Urinary bladder (tissue), 4 donors: Measurements from ENCODE around the gene SEC14L6. TPM values are rescaled to one million over a fixed set of nuclear protein-coding genes. Genes with fewer than 3 reads are reported as not detected.
A peak's percentile ranks its signal among the peaks of the same experiment; 100 is the strongest.
"Not testable (repeated sequence)": the region's sequence is repeated elsewhere in the genome, so short reads cannot be mapped to it uniquely, and the experiment has no call there.

Experiments
- DNase-seq: peaks from one replicate; pipeline ENCODE4 v3.0.0-alpha.2; 2015; ENCODE audit errors: extremely low spot score
- H3K27ac ChIP-seq: one replicate; pipeline ENCODE4 v1.5.1; 2013; ENCODE audit warnings: low read depth, mild to moderate bottlenecking, moderate library complexity
- H3K36me3 ChIP-seq: one replicate; pipeline ENCODE4 v1.6.1; 2013; ENCODE audit warnings: mild to moderate bottlenecking, moderate library complexity; ENCODE audit not compliant: insufficient read depth
- H3K4me1 ChIP-seq: one replicate; pipeline ENCODE4 v1.6.1; 2013; ENCODE audit warnings: mild to moderate bottlenecking, moderate library complexity; ENCODE audit not compliant: insufficient read depth
- H3K4me3 ChIP-seq: one replicate; pipeline ENCODE4 v1.5.1; 2013; ENCODE audit warnings: low read depth, low read length
- WGBS: extraction: QIAGEN DNeasy Blood & Tissue Kit; methylation state at CpG from one replicate; pipeline ENCODE4 v1.1.7; 2013; 5-methylcytosine and 5-hydroxymethylcytosine counted together
- polyA plus RNA-seq: library from polyadenylated mRNA; stranded (reverse); fragments of 200-250 nt; gene quantifications from one replicate; pipeline ENCODE4 v1.2.3, GENCODE V29; 2013
- total RNA-seq: library from RNA; depleted of rRNA; stranded (reverse); fragments of >200 nt; gene quantifications from one replicate; pipeline ENCODE4 v1.2.3, GENCODE V29; 2014
- donor health status: healthy with polysubstance abuse.
- donor health status: healthy.

SEC14L6 gene
- total and polyA plus RNA-seq, 2 donors, result 0.11 to 1.2 TPM

DNA sequence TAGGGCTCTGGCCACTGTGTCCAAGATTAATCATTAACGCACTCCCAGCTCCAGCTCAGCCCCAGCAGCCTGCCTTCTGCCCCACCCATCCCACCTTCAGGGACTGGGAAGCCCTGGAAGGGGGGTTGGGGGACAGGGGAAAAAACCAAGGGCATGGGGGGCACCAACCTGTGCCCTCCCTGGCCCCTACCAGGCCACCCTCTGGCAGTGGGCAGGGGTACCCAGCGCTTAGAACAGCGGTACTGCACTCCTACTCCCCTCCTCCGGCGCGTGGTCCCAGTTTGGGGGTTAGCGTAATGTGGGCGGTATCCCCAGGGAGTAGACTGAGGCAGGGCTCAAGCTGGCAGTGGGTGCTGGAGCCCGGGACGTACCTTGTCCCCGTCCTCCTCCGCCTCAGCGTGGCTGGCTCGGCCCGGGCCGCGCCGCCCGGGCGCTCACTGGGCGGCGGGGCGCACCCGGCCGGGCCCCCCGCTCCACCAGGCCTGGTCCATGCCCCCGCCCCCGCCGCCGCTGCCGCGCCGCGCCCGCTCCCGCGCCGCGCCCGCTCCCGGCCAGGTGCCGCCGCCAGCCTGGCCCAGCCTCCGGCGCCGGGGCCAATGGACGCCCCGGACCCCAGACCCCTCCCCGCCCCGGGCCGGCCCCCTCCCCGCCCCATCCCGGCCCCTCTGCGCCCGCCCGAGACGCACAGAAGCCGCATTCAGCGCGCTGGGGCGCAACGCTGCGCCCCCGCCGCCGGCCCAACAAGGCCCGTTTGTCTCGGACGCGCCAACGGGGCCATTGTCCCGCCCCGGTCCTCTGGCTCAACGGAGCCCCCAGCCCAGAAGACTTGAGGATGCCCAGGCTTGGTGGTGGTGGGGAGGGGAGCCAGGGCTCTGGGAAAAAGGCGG lies 27.8 kb upstream of the SEC14L6 start, which contains the start of gene GAL3ST1:
Gene GAL3ST1 (minus strand): TSS at position 571 of the 887 bp plus-strand sequence. CDS start 17,273 bp downstream, outside the sequence.
- WGBS, result 2% methylated on average over 75 of the region's 75 CpGs
- H3K4me1 ChIP-seq, result peaks cover 3% of the 10 kb centered on the region
- H3K27ac ChIP-seq, result no peak within 1 kb of the TSS
- H3K4me3 ChIP-seq, result peak within 1 kb of the TSS; percentile 13
- H3K36me3 ChIP-seq, result peaks cover 6% of the 10 kb centered on the region
- DNase-seq, result no peak

DNA sequence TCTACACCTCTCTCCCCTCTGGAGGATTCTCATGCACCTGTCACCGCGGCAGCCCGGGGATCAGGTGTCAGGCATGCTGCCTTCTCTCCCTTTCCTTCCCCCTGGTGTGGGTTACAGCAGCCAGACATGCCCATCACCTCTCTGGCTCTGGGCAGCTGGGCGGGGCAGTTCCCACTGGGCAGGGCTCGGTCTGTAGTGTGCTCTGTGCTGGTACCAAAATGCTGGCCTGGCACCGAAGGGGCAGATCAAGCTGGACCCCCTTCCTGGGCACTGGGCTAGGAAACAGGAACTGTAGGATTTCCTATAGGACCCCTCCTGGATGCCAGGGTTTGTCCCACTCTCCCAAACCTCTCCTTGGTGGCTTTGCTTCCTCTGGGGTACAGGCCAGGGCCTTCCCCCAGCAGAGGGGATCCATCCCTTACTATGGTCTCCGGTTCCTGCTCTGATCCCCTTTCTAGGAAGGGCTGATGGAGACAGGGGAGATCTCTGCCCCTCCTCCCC lies 27.1 kb upstream of the SEC14L6 start:
- H3K36me3 ChIP-seq, result peaks cover 2% of the 10 kb centered on the region
- H3K4me1 ChIP-seq, result peaks cover 3% of the 10 kb centered on the region
- DNase-seq, result no peak
- no peak overlapping the region for H3K4me3 ChIP-seq
- no peak overlapping the region for H3K27ac ChIP-seq
- WGBS, result 52% methylated on average over 7 of the region's 7 CpGs

DNA sequence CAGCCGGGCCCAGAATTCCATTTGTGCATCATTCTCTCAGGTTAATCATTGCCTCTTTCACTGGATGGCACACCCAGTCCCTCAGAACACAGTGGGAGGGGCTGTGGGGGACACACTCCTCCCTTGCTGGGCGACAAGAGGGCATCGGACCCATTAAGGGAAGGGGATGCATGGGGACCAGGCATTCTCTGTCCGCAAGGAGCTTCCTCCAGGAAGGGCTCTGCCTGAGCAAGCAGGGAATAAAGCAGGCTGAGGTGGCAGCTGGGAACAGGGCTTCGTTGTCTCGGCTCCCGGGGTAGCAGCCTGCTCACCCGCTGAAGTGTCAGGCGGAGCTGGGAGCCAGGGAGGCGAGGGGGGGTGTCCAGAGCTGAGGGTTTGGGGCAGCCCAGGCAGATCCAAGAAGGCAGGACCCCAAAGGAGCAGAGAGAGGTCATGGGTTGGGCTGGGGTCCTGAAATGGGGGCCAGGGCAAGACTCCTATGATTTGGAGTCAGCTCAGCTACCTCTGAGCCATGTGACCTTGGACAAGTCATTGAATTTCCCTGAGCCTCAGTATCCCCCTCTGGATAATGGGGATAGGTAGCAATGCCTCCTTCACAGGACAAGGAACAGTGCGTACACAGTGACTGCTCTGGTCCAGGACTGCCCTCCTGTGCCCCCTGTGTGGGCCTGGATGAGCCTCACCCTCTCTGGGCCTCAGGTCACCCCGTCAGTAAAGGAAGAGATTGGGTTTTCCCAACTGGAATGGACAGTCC lies 26.5 kb upstream of the SEC14L6 start:
- Histone ChIP-seq H3K4me1 (peaks cover 3% of the 10 kb centered on the region), H3K27ac (no peak overlapping the region), H3K36me3 (no peaks in the 10 kb centered on the region), H3K4me3 (no peak overlapping the region)
- 42% methylated on average over 12 of the region's 12 CpGs for WGBS
- no peak for DNase-seq

DNA sequence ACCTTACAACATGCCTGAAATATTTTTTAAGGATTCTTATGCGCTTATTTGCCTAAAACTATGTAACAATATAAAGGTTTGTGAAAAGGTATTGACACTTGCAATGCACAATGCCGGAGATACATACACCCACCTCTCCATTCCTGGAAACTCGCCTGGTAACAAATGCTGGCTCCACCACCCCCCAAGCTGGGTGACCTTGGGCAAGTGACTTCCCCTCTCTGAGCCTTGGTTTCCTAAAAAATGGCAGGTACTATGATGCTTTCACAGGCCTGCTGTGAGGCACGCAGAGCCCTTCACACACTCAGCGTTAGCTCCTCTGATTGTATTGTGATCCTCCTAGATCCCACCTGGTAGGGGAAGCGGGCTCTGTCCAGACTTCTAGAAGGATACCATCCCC lies 25.7 kb upstream of the SEC14L6 start:
- H3K4me3 ChIP-seq, result no peak overlapping the region
- no peak for DNase-seq
- 84% methylated on average over 6 of the region's 6 CpGs for WGBS
- H3K36me3 ChIP-seq, result no peaks in the 10 kb centered on the region
- peaks cover 3% of the 10 kb centered on the region for H3K4me1 ChIP-seq
- H3K27ac ChIP-seq, result no peak overlapping the region

DNA sequence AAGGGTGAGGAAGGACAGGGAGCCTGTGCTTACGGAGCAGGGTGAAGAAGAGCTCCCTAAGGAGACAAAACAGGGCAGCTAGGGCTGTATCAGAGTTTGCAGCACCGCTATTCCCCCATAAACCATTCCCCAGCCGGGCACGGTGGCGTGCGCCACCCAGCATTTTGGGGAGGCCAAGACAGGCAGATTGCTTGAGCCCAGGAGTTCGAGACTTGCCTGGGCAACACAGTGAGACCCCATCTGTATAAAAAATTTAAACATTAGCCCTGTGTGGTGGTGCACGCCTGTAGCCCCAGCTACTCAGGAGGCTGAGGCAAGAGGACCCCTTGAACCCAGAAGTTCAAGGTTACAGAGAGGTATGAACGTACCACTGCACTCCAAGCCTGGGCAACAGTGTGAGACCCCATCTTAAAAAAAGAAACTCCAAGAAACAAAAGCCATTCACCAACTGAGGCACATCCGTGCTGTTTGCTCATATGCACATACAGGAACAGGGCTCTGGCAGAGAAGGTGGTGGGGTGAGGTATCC lies 23.2 kb upstream of the SEC14L6 start:
- no peak for DNase-seq
- Histone ChIP-seq H3K4me3 (no peak overlapping the region), H3K36me3 (no peaks in the 10 kb centered on the region), H3K27ac (no peak overlapping the region), H3K4me1 (peaks cover 3% of the 10 kb centered on the region)
- WGBS, result 92% methylated on average over 10 of the region's 10 CpGs

DNA sequence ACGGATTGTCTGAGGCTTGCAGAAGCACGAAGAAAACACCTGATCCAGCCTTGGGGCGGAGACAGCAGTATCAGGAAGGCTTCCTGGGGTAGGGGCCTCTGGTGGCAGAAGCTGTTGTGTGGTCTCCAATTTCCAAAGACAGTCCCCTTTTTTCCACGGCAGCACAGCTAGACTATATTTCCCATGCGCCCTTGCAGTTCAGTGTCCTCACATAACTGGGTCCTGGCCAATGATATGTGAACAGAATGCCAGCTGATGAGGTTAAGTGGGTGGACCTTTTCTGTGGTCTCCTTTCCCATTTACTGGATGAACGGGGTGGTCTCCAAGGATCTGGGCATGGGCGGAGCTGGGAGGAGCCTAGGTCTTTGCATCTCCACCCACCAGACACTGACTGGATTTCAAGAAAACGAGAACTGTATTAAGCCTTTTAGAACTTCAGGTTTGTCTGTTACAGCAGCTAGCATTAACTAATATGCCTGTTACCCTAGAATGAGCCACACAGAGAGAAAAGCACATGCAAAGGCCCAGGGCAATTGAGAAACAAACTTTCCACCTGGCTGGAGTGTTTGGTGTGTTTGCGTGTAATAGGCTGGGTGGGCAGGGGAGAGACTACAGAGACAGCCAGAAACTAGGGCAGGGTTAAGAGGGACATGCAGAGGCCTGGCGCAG lies 21.7 kb upstream of the SEC14L6 start:
- Histone ChIP-seq H3K36me3 (no peaks in the 10 kb centered on the region), H3K4me1 (no peaks in the 10 kb centered on the region), H3K4me3 (no peak overlapping the region), H3K27ac (no peak overlapping the region)
- WGBS, result 60% methylated on average over 10 of the region's 10 CpGs
- no peak for DNase-seq

DNA sequence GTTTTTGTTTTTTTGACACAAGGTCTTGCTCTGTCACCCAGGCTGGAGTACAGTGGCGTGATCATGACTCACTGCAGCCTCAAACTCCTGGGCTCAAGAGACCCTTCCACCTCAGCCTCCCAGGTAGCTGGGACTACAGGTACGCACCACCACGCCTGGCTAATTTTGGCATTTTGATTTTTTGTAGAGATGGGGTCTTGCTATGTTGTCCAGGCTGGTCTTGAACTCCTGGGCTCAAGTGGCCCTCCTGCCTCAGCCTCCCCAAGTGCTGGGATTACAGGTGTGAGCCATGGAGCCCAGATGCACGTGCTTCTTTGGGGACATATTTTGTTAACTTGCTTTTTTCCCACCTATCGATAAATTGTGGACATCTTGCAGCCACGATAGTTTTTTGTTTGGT lies 20.7 kb upstream of the SEC14L6 start:
- WGBS, result 88% methylated on average over 6 of the region's 6 CpGs
- H3K4me3 ChIP-seq, H3K36me3 ChIP-seq, H3K4me1 ChIP-seq, H3K27ac ChIP-seq, DNase-seq: not testable (repeated sequence)

DNA sequence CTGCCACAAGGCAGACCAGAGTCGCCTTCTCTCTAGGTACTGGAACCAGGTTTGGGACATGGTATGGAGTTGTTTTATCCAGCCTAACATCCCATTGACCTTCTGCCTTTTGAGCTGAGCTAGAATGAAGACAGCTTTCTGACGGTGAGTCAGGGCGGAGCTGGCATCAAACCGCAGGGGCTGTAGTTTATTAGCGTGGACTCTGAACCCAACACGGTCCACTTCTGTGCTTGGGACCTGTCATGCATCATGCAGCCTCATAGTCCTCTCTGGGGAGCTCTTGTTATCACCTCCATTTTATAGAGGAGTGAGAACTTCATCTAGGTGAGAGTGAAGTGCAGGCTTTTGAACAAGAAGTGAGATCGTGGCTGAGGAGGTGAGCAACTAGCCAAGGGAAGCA lies 19.6 kb upstream of the SEC14L6 start:
- Histone ChIP-seq H3K4me1 (no peaks in the 10 kb centered on the region), H3K36me3 (no peaks in the 10 kb centered on the region), H3K27ac (no peak overlapping the region), H3K4me3 (no peak overlapping the region)
- WGBS, result 68% methylated on average over 7 of the region's 7 CpGs
- no peak for DNase-seq

DNA sequence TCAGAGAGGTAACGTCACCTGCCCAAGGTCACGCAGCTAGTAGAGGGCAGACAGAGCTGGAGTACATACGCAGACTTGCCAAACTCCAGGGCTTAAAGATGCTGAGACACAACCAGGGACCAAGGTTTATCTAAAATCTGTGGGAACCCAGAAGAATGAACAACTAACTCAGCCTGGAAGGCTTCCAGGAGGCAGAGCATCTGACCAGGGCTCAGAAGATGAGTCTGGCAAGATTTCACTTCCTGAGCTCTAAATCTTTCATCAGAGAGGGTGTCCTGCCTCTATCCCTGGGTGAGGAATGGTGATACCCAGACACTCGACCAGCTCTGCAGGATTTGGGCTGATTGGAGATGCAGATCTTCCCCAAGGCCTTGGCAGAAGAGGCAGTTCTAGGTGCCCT lies 18.8 kb upstream of the SEC14L6 start:
- no peak overlapping the region for H3K4me3 ChIP-seq
- H3K36me3 ChIP-seq, result no peaks in the 10 kb centered on the region
- no peak overlapping the region for H3K27ac ChIP-seq
- no peaks in the 10 kb centered on the region for H3K4me1 ChIP-seq
- no peak for DNase-seq
- 66% methylated on average over 4 of the region's 4 CpGs for WGBS

DNA sequence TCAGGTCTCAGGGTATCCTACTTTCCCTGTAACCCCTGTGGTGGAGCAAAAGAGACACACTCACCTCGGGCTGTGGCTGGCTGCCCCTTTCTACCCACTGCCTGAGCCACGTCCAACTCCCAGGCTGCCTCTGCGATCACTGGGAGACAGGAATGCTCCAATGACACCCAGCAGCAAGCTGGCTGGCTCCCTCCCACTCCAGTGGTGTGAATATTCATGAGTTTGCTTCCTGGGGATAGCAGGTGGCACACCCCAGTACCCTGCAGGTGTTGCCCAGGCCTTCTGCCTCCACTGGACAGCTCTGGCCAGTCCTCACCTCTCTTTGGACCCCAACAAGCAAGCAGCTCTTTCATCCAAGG lies 18.2 kb upstream of the SEC14L6 start:
- Histone ChIP-seq H3K36me3 (no peaks in the 10 kb centered on the region), H3K27ac (no peak overlapping the region), H3K4me3 (no peak overlapping the region), H3K4me1 (no peaks in the 10 kb centered on the region)
- DNase-seq, result no peak
- WGBS, result 25% methylated on average over 3 of the region's 3 CpGs

DNA sequence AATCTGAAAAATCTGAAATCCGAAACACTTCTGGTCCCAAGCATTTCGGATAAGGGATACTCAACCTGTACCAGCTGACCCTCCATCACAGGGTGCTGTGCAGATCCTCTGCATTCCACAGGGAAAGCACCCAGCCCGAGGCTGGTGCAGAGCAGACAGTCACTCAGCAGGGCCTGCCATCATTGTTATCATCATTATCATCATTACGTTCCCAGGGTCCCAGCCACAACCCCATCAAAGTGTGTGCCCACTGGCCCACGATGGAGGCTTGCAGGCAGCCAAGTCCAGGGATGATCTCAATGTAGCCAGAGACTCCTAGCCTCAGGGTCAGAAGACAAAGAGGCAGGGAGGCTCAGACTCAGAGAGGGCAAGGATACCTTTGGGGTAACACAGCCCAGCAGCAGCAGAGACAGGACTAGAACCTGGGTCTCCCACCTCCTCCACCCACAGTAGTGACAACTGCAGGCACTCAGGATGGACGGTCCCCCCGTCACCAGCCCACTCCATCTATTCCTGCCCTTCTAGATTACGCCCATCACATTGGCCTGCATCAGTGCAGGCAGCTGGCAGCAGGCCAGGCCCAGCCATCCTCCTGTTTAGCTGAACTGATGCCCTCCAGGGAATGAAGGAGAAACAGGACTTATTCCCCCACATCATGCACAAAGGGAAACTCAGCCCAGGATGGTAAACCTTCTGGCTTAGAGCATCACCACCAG lies 17.7 kb upstream of the SEC14L6 start:
- Histone ChIP-seq H3K36me3 (no peaks in the 10 kb centered on the region), H3K4me3 (no peak overlapping the region), H3K4me1 (no peaks in the 10 kb centered on the region), H3K27ac (no peak overlapping the region)
- no peak for DNase-seq
- 68% methylated on average over 8 of the region's 8 CpGs for WGBS

DNA sequence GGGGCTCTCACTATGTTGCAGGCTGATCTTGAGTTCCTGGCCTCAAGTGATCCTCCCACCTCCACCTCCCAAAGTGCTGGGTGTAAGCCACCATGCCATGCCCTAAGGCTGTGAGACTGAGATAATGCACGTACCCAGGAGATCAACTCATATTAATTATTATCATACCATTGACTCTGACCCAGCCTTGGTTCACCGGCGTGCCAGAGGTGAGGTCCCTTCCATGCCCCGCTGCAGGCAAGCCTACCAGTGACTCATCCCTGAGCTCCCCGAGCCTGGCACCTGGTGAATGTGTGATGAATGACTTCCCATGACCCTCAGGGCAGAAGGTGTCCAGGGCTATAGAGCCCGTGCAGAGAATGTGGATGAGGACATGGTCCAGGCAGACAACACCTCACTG lies 15.8 kb upstream of the SEC14L6 start:
- Histone ChIP-seq H3K36me3 (no peaks in the 10 kb centered on the region), H3K4me1 (no peaks in the 10 kb centered on the region), H3K4me3 (no peak overlapping the region), H3K27ac (no peak overlapping the region)
- no peak for DNase-seq
- WGBS, result 80% methylated on average over 6 of the region's 6 CpGs
